Neural cell (in vitro differentiated cells): ENCODE results near the gene NEK6. TPM values are rescaled to one million over a fixed set of nuclear protein-coding genes. Genes with fewer than 3 reads are reported as not detected.

Source experiments
- H2AFZ ChIP-seq: fragments of 200-600, 300-800 bp; sonication (generic), shearing (Covaris generic); 2 replicates; pipeline ENCODE4 v1.6.0; 2014; ENCODE audit warnings: low read depth, mild to moderate bottlenecking, antibody characterized with exemption, low read length, moderate library complexity
- H3F3A ChIP-seq: fragments of 200-600 bp; shearing (Covaris generic); 2 replicates; pipeline ENCODE4 v1.6.1; 2016; ENCODE audit warnings: mild to moderate bottlenecking, moderate library complexity, mixed read lengths, antibody characterized with exemption, low read length; ENCODE audit not compliant: insufficient read depth, poor library complexity, severe bottlenecking
- H3K27ac ChIP-seq: fragments of 200-600, 300-800 bp; sonication (generic), shearing (Covaris generic); 2 replicates; pipeline ENCODE4 v1.5.1; 2014; ENCODE audit warnings: mild to moderate bottlenecking, low read length, moderate library complexity
- H3K27me3 ChIP-seq: fragments of 300-800, 200-600 bp; sonication (generic), shearing (Covaris generic); 2 replicates; pipeline ENCODE4 v1.6.0; 2014; ENCODE audit warnings: mild to moderate bottlenecking, low read depth, low read length, moderate library complexity; ENCODE audit not compliant: insufficient read depth
- H3K36me3 ChIP-seq: fragments of 300-800, 200-600 bp; sonication (generic), shearing (Covaris generic); 2 replicates; pipeline ENCODE4 v1.5.1; 2014; ENCODE audit warnings: mild to moderate bottlenecking, antibody characterized with exemption, low read length, moderate library complexity; ENCODE audit not compliant: insufficient read depth
- H3K4me2 ChIP-seq: fragments of 300-800, 200-600 bp; sonication (generic), shearing (Covaris generic); 2 replicates; pipeline ENCODE4 v1.6.0; 2014; ENCODE audit warnings: mild to moderate bottlenecking, low read length
- H3K4me3 ChIP-seq: fragments of 300-800, 200-600 bp; sonication (generic), shearing (Covaris generic); 2 replicates; pipeline ENCODE4 v1.5.1; 2014; ENCODE audit warnings: mild to moderate bottlenecking, low read length, moderate library complexity
- H3K79me2 ChIP-seq: fragments of 200-600 bp; shearing (Covaris generic); replicated peaks from 2 replicates; pipeline ENCODE4 v1.6.0; 2014; ENCODE audit warnings: mild to moderate bottlenecking, low read length, moderate library complexity; ENCODE audit not compliant: insufficient read depth
- H3K9ac ChIP-seq: fragments of 300-800, 200-600 bp; sonication (generic), shearing (Covaris generic); 2 replicates; pipeline ENCODE4 v1.6.1; 2016; ENCODE audit warnings: mild to moderate bottlenecking, low read length, mixed read lengths
- H3K9me2 ChIP-seq: fragments of 200-600 bp; shearing (Covaris generic); 2 replicates; pipeline ENCODE4 v1.6.1; 2016; ENCODE audit warnings: mild to moderate bottlenecking, low read length, mixed read lengths; ENCODE audit not compliant: insufficient read depth
- H3K9me3 ChIP-seq: fragments of 200-600, 300-800 bp; sonication (generic), shearing (Covaris generic); 2 replicates; pipeline ENCODE4 v1.6.1; 2016; ENCODE audit warnings: mild to moderate bottlenecking, mixed run types, low read length, moderate library complexity, mixed read lengths
- H4K20me1 ChIP-seq: fragments of 200-600 bp; shearing (Covaris generic); 2 replicates; pipeline ENCODE4 v1.6.1; 2016; ENCODE audit warnings: mild to moderate bottlenecking, mixed run types; ENCODE audit not compliant: insufficient read depth
- EP300 ChIP-seq: fragments of 450-650 bp; conservative IDR thresholded peaks from 2 replicates; pipeline ENCODE4 v1.6.1; 2014; ENCODE audit warnings: antibody characterized with exemption, mild to moderate bottlenecking, moderate library complexity; ENCODE audit not compliant: poor library complexity, severe bottlenecking
- EZH2 ChIP-seq: fragments of 200-600, 300-800 bp; shearing (Covaris generic), sonication (generic); IDR thresholded peaks from 2 replicates; pipeline ENCODE4 v1.6.1; 2014; ENCODE audit warnings: antibody characterized with exemption, low read length, borderline replicate concordance, mild to moderate bottlenecking; ENCODE audit not compliant: insufficient read depth, poor library complexity, severe bottlenecking
- MXI1 ChIP-seq: fragments of 450-650 bp; conservative IDR thresholded peaks from 2 replicates; pipeline ENCODE4 v1.6.1; 2014; ENCODE audit warnings: antibody characterized with exemption, mild to moderate bottlenecking; ENCODE audit not compliant: poor library complexity, severe bottlenecking
- POLR2AphosphoS5 ChIP-seq: IDR thresholded peaks from 2 replicates; pipeline ENCODE4 v1.6.1; 2012
- RAD21 ChIP-seq: fragments of 450-650 bp; conservative IDR thresholded peaks from 2 replicates; pipeline ENCODE4 v1.6.1; 2014; ENCODE audit warnings: antibody characterized with exemption, mild to moderate bottlenecking, moderate library complexity
- SMC3 ChIP-seq: fragments of 450-650 bp; conservative IDR thresholded peaks from 2 replicates; pipeline ENCODE4 v1.6.1; 2014; ENCODE audit warnings: antibody characterized with exemption, mild to moderate bottlenecking, moderate library complexity; ENCODE audit not compliant: poor library complexity
- TAF1 ChIP-seq: IDR thresholded peaks from 2 replicates; pipeline ENCODE4 v1.6.1; 2012; ENCODE audit warnings: low read depth
- polyA plus RNA-seq: library from polyadenylated mRNA; depleted of rRNA; stranded (reverse); fragments of >200 nt; gene quantifications from 2 replicates; pipeline ENCODE4 v1.2.3, GENCODE V29; 2014
- TF ChIP-seq, protein P1 (sequence below): IDR thresholded peaks from 2 replicates; pipeline ENCODE4 v1.6.1; 2012; ENCODE audit warnings: borderline replicate concordance
- TF ChIP-seq, protein P2 (sequence below): fragments of 450-650 bp; IDR thresholded peaks from 2 replicates; pipeline ENCODE4 v1.5.1; 2014; ENCODE audit warnings: antibody characterized with exemption, mild to moderate bottlenecking, moderate library complexity; ENCODE audit not compliant: poor library complexity, severe bottlenecking

The NEK6 gene
- polyA plus RNA-seq, 1 donor from 2014 or later, result 4.6 TPM

DNA sequence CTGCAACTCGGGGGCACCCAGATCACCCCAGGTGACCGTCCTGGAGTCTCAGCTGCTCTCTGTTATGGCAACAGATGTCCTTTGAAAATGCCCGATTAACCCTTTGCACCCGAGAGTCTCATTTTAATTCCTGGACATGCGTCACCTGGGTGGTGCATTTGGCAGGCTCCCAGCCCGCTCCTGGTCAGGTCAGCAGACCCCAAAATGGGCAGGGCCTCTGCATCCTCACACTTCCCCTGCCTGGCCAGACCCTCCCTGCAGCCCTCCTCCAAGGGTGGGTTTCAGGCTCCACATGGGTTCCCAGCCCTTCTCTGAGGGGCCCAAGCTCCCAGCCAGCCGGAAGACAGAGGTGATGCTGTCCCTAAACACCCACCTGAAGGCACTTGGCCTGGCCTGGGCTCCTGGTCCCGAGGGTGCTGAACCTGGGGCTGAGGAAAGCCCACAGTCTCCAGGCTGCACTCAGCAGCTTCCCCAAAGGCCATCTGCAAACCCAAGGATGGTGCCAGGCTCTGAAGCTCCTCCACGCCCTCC, 88.1 kb downstream of the NEK6 start:
- no peak overlapping the region for H3K9ac ChIP-seq
- no peaks in the 10 kb centered on the region for H3K36me3 ChIP-seq
- H3K79me2 ChIP-seq, result no peaks in the 10 kb centered on the region
- no peak overlapping the region for H3K27ac ChIP-seq
- no peaks in the 10 kb centered on the region for H4K20me1 ChIP-seq
- no peak overlapping the region for H3K4me3 ChIP-seq
- H2AFZ ChIP-seq, result no peak overlapping the region
- TF ChIP-seq, protein P1, sequence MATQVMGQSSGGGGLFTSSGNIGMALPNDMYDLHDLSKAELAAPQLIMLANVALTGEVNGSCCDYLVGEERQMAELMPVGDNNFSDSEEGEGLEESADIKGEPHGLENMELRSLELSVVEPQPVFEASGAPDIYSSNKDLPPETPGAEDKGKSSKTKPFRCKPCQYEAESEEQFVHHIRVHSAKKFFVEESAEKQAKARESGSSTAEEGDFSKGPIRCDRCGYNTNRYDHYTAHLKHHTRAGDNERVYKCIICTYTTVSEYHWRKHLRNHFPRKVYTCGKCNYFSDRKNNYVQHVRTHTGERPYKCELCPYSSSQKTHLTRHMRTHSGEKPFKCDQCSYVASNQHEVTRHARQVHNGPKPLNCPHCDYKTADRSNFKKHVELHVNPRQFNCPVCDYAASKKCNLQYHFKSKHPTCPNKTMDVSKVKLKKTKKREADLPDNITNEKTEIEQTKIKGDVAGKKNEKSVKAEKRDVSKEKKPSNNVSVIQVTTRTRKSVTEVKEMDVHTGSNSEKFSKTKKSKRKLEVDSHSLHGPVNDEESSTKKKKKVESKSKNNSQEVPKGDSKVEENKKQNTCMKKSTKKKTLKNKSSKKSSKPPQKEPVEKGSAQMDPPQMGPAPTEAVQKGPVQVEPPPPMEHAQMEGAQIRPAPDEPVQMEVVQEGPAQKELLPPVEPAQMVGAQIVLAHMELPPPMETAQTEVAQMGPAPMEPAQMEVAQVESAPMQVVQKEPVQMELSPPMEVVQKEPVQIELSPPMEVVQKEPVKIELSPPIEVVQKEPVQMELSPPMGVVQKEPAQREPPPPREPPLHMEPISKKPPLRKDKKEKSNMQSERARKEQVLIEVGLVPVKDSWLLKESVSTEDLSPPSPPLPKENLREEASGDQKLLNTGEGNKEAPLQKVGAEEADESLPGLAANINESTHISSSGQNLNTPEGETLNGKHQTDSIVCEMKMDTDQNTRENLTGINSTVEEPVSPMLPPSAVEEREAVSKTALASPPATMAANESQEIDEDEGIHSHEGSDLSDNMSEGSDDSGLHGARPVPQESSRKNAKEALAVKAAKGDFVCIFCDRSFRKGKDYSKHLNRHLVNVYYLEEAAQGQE, result no peak
- TF ChIP-seq TAF1 (no peak), SMC3 (no peak), RAD21 (no peak), EZH2 (no peak), MXI1 (no peak), POLR2AphosphoS5 (no peak), EP300 (no peak)
- TF ChIP-seq, protein P2, sequence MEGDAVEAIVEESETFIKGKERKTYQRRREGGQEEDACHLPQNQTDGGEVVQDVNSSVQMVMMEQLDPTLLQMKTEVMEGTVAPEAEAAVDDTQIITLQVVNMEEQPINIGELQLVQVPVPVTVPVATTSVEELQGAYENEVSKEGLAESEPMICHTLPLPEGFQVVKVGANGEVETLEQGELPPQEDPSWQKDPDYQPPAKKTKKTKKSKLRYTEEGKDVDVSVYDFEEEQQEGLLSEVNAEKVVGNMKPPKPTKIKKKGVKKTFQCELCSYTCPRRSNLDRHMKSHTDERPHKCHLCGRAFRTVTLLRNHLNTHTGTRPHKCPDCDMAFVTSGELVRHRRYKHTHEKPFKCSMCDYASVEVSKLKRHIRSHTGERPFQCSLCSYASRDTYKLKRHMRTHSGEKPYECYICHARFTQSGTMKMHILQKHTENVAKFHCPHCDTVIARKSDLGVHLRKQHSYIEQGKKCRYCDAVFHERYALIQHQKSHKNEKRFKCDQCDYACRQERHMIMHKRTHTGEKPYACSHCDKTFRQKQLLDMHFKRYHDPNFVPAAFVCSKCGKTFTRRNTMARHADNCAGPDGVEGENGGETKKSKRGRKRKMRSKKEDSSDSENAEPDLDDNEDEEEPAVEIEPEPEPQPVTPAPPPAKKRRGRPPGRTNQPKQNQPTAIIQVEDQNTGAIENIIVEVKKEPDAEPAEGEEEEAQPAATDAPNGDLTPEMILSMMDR, result no peak
- no peak overlapping the region for H3K4me2 ChIP-seq
- H3K9me3 ChIP-seq, result no peaks in the 10 kb centered on the region
- H3K27me3 ChIP-seq, result no peaks in the 10 kb centered on the region
- H3F3A ChIP-seq, result no peaks in the 10 kb centered on the region
- no peaks in the 10 kb centered on the region for H3K9me2 ChIP-seq

DNA sequence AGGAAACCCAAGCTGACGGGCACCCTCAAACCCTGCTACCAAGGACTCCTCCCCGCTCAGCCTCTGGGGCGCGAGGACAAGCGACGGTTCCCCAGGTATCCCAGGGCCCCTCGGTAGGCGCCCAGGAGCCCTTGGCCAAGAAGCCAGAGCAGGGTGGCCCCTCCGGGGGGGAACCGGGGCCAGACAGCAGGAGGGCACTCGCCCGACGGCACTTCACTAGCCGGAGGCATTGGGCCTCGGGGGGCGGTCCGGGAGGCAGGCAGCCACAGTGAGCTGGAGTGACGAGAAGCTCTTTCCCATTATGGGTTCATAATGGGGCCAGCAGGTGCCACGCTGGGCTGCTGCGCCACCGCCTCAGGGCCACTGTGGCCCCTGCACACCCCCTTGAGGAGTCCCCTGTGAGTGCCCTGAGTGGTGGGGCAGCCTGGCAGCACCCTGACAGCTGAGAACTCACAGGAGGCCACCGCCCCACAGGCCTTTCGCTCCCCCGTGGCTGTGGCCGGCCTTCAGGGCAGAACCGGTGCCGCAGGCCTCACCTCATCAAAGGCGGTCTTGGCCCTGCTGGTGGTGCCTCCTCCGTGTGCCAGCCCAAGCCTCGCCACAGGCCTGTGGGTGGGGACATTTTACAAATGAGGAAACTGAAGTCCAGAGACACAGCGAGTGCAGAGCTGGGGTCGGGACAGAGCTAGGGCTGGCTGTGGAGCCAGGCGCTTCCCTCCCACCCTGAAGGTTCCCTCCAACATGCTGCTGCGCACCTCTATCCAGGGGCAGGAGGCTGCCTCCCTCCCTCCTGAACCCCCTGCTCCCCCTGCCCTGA, 88.8 kb downstream of the NEK6 start:
- Histone ChIP-seq H3F3A (no peaks in the 10 kb centered on the region), H3K4me3 (no peak overlapping the region), H2AFZ (no peak overlapping the region), H3K9me3 (no peaks in the 10 kb centered on the region), H4K20me1 (no peaks in the 10 kb centered on the region), H3K9me2 (no peaks in the 10 kb centered on the region), H3K9ac (no peak overlapping the region), H3K27ac (no peak overlapping the region), H3K4me2 (no peak overlapping the region), H3K27me3 (no peaks in the 10 kb centered on the region), H3K36me3 (no peaks in the 10 kb centered on the region), H3K79me2 (no peaks in the 10 kb centered on the region)
- TF ChIP-seq TAF1 (no peak), POLR2AphosphoS5 (no peak), EZH2 (no peak), SMC3 (no peak), EP300 (no peak), MXI1 (no peak), RAD21 (no peak)
- TF ChIP-seq, protein P1, result no peak
- TF ChIP-seq, protein P2, result no peak
